Upper lobe of right lung (tissue), 1 donor: ENCODE measurements around the gene IFITM2. TPM values are rescaled to one million over a fixed set of nuclear protein-coding genes. Genes with fewer than 3 reads are reported as not detected.
"Not testable (repeated sequence)": the region's sequence is repeated elsewhere in the genome, so short reads cannot be mapped to it uniquely, and the experiment has no call there.

ENCODE experiments used
- ATAC-seq: fragments of 200-7000 bp; cut with Tn5 transposase; one replicate; pipeline ENCODE4 v1.9.1; 2020; ENCODE audit warnings: mild to moderate bottlenecking, moderate library complexity
- DNase-seq: peaks from one replicate; pipeline ENCODE4 v3.0.0-alpha.2; 2020
- H3K27ac ChIP-seq: fragments of 200-600 bp; one replicate; pipeline ENCODE4 v1.8.0; 2022
- H3K27me3 ChIP-seq: fragments of 200-600 bp; one replicate; pipeline ENCODE4 v1.8.0; 2022; ENCODE audit warnings: mild to moderate bottlenecking
- H3K36me3 ChIP-seq: fragments of 200-600 bp; one replicate; pipeline ENCODE4 v1.8.0; 2022
- H3K4me1 ChIP-seq: fragments of 200-600 bp; one replicate; pipeline ENCODE4 v1.8.0; 2022
- H3K4me3 ChIP-seq: fragments of 200-600 bp; one replicate; pipeline ENCODE4 v1.8.0; 2022; ENCODE audit warnings: mild to moderate bottlenecking
- H3K9me3 ChIP-seq: fragments of 200-600 bp; one replicate; pipeline ENCODE4 v1.8.0; 2022
- intact Hi-C: fragments of 100-400 bp; cut with DNase I; formaldehyde crosslinking; loops from one replicate; pipeline ENCODE4 v1.11.0; 2022
- total RNA-seq: library from RNA; stranded (reverse); fragmentation: NEBNext Ultra II Directional; extraction: Animal tissue kit (Norgen Biotek cat#: 25700); gene quantifications from one replicate; pipeline ENCODE4 v1.2.1, GENCODE V29; 2021
- TF ChIP-seq, protein P1 (sequence below): fragments of 200-600 bp; IDR thresholded peaks from one replicate; pipeline ENCODE4 v1.8.0; 2022; ENCODE audit warnings: antibody characterized with exemption
- donor health status: DM: no; HTN: yes; CAD: no; lungs with severe emphysema.

IFITM2 gene
- total RNA-seq, 1 donor from 2014 or later = 521 TPM

DNA sequence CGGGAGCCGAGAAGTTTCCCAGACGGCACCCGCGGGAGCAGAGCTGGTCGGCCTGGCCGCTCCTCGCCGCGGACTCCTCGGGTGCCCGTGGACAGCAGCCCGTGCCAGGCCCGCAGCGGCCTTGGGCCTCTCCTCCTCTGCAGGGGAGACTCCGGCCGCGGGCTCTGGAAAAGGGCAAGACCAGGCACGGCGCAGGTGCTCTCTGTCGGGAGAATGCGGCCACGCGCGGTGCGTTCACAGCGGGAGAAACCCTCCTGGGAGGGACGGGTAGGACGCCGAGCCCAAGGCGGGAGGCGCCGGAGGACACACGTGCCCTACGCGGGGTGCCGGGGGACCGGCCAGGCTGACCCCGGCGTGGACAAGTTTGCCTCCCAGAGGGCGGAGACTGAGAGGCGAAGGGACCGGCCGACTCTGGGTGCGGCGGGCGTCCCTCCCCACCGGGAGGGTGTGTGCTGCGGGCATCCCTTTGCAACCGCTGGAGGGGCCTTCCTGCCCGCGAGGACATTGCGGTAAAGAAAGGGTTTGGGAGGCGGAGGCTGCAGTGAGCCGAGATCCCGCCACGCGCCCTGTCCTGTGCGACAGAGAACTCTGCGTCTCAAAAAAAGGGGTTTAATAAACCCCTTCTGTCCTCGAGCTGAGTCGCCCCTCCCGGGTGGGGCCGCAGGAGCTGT, 8.6 kb downstream of the IFITM2 start:
- no peaks in the 10 kb centered on the region for H3K27me3 ChIP-seq
- H3K9me3 ChIP-seq = no peaks in the 10 kb centered on the region
- ATAC-seq (no peak), DNase-seq (peak; percentile 72)
- H3K27ac ChIP-seq = peak overlapping the region; percentile 89
- H3K4me1 ChIP-seq = peaks cover 29% of the 10 kb centered on the region
- H3K4me3 ChIP-seq = peak overlapping the region; percentile 62
- TF ChIP-seq, protein P1, sequence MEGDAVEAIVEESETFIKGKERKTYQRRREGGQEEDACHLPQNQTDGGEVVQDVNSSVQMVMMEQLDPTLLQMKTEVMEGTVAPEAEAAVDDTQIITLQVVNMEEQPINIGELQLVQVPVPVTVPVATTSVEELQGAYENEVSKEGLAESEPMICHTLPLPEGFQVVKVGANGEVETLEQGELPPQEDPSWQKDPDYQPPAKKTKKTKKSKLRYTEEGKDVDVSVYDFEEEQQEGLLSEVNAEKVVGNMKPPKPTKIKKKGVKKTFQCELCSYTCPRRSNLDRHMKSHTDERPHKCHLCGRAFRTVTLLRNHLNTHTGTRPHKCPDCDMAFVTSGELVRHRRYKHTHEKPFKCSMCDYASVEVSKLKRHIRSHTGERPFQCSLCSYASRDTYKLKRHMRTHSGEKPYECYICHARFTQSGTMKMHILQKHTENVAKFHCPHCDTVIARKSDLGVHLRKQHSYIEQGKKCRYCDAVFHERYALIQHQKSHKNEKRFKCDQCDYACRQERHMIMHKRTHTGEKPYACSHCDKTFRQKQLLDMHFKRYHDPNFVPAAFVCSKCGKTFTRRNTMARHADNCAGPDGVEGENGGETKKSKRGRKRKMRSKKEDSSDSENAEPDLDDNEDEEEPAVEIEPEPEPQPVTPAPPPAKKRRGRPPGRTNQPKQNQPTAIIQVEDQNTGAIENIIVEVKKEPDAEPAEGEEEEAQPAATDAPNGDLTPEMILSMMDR = no peak
- no peaks in the 10 kb centered on the region for H3K36me3 ChIP-seq
- intact Hi-C loops = no loop called here

DNA sequence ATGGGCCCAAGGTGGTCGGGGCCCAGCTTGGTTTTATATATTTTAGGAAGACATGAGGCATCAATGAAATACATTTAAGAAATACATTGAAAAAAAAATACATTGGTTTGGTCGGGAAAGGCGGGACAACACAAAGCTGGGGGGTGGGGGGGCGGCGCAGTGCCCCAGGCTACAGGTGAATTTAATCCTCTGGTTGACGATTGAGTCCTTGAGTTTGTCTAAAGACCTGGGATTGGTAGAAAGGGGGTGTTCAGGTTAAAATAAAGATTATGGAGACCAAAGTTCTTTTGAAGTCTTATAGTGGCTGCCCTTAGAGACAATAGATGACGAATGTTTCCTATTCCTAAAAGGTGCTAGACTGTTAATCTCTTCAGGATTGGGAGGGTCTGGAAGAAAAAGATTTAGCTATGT, 9.3 kb downstream of the IFITM2 start:
- DNase-seq (no peak), ATAC-seq (no peak)
- H3K4me1 ChIP-seq = peaks cover 26% of the 10 kb centered on the region
- H3K4me3 ChIP-seq = peak overlapping the region; percentile 62
- H3K27ac ChIP-seq = peak overlapping the region; percentile 47
- no peaks in the 10 kb centered on the region for H3K36me3 ChIP-seq
- intact Hi-C loops = no loop called here
- TF ChIP-seq, protein P1 = no peak
- H3K27me3 ChIP-seq = no peaks in the 10 kb centered on the region
- H3K9me3 ChIP-seq = no peaks in the 10 kb centered on the region

DNA sequence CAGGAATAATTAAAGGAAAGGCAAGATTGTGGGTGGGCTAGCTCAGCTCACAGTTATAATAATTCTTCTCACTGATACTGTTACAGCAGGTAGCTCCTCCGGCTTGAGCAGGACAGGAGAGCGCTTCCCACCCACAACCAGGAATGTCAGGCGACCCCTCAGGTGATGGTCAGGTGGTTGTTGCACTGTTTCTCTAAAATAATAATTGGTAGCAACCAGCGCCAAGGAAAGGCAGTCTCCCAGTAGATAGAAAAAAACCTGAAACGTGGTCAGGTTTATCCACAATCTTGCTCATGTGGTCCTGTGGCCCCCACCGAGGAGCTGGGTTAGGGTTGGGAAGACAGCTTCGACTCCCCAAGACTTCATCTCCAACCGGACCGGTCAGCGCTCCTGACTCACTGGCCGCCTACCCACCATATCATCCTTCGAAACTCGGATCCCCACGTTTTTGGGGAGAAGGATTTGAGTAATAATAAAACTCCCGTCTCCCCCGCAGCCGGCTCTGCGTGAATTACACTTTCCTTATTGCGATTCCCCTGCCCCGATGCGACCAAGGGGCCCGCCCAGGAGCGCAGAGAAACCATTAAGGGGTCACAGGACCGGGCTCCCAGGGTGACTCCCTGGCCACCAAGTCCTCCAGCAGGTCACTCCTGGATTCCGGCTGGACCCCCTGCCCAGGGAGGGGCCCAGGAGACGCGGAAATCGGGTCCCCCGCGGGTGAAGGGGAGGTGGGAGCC, 10.2 kb downstream of the IFITM2 start:
- peak; percentile 51 for DNase-seq
- H3K36me3 ChIP-seq, H3K27me3 ChIP-seq, intact Hi-C loops, H3K9me3 ChIP-seq, ATAC-seq: not testable (repeated sequence)
- Histone ChIP-seq H3K27ac (peak overlapping the region; percentile 47), H3K4me1 (peaks cover 23% of the 10 kb centered on the region), H3K4me3 (peak overlapping the region; percentile 62)

DNA sequence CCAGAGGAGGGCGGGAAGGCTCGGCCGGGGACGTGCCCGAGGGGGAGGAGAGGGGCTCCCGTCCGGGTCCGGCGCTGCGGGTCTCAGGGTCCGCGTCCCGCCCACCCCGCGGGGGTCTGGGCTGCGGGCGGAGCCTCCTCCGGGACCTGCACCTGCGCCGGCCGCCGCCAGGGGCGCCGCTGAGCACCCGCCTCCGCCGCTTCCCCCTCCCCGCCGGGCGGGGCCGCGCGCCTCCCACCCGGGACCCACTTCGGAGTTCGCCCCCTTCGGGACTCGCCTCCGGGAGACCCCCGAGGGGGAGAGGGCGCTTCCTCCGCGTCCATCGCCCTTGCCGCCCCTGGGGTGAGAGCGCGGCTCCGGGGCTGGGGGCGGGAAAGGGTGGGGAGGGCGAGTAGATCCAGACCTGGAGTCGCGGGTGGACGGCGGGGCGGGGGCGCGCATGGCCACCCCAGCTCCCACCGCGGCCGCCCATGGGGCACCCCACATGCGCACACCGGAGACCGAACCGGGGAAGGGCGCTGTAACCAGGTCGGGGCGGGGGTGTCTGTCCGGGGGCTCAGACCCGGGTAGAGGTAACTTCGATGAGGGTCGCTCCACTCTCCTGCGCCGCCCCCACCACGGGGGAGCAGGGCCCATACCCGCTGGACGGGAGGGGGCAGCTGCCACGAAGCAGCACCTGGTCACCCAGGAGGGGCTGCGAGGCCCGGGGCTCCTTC, 10.9 kb downstream of the IFITM2 start:
- DNase-seq = peak; percentile 65
- H3K9me3 ChIP-seq, H3K27me3 ChIP-seq, intact Hi-C loops, H3K36me3 ChIP-seq: not testable (repeated sequence)
- H3K4me1 ChIP-seq = peaks cover 16% of the 10 kb centered on the region
- ATAC-seq = peak; percentile 83
- peak overlapping the region; percentile 89 for H3K27ac ChIP-seq
- peak overlapping the region; percentile 92 for H3K4me3 ChIP-seq

DNA sequence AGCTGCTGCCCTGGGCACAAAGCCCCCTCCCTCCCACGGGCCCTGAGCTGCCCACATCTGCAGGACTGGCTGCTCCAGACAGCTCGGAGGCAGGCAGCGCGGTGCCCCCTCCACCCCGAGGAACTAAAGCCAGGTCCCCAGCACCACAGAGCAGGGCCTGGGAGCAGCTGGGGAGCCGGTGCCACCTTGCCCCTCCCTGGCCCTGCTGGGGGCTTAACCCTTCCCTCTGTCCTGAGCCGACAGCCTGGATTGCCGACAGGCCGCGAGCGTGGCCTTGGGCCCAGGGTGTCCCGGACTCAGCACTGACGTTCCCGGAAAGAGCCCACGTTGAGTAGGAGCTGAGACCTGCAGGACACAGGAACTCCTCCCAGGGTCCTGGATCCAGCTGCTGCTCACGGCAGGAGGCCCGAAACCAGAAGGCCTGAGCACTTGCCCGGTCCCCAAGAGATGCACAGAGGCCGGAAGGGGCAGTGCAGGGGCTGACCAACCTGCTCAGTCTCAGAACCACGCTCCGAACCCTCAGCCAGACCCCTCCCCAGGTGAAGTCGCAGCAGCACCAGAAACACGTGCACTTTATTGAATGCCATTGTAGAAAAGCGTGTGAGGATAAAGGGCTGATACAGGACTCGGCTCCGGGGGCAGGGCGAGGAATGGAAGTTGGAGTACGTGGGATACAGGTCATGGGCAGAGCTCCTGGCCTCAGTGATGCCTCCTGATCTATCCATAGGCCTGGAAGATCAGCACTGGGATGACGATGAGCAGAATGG, 11.7 kb downstream of the IFITM2 start:
- peak; percentile 56 for ATAC-seq
- Histone ChIP-seq H3K4me3 (peak overlapping the region; percentile 92), H3K4me1 (peaks cover 18% of the 10 kb centered on the region), H3K27ac (peak overlapping the region; percentile 89)
- H3K9me3 ChIP-seq, H3K36me3 ChIP-seq, intact Hi-C loops, H3K27me3 ChIP-seq: not testable (repeated sequence)
- peak; percentile 74 for DNase-seq

DNA sequence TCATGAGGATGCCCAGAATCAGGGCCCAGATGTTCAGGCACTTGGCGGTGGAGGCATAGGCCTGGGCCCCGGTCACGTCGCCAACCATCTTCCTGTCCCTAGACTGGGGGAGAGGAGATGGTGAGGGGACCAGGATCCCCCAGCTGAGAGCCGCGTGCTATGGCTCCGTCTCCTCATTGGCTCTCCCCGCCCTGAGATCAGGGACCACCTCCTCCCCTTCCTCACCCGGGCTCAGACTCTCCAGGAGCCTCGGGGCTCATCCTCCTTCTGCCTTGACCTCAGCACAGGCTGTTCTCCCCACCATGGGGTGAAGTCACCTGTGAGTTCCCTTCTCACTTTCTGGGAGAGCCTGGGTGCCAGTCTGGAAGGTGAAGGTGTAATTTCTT, 12.3 kb downstream of the IFITM2 start:
- intact Hi-C loops, H3K36me3 ChIP-seq, H3K9me3 ChIP-seq, H3K27me3 ChIP-seq: not testable (repeated sequence)
- ATAC-seq = peak; percentile 3
- H3K27ac ChIP-seq = peak overlapping the region; percentile 89
- peak overlapping the region; percentile 92 for H3K4me3 ChIP-seq
- DNase-seq = peak; percentile 54
- peaks cover 23% of the 10 kb centered on the region for H3K4me1 ChIP-seq

DNA sequence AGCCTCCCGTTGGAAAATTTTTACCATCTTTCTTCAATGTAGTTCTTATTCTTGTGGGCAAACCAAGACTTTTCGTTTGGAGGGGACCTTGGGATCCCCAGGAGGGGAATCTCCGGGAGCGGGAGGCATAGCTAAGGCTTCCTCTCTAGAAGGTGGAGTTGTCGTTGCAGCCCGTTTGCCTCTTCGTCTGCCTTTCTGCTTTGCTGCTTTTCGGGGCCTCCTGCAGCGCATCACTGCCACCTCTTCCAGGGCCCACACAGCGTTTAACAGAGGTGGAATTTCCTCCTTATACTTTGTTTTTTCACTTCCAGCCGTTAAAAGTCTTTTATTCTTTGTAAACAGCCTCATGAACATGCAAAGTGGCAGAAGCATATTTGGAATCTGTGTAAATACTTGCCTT, 16.5 kb downstream of the IFITM2 start:
- ATAC-seq (no peak), DNase-seq (no peak)
- TF ChIP-seq, protein P1 = no peak

DNA sequence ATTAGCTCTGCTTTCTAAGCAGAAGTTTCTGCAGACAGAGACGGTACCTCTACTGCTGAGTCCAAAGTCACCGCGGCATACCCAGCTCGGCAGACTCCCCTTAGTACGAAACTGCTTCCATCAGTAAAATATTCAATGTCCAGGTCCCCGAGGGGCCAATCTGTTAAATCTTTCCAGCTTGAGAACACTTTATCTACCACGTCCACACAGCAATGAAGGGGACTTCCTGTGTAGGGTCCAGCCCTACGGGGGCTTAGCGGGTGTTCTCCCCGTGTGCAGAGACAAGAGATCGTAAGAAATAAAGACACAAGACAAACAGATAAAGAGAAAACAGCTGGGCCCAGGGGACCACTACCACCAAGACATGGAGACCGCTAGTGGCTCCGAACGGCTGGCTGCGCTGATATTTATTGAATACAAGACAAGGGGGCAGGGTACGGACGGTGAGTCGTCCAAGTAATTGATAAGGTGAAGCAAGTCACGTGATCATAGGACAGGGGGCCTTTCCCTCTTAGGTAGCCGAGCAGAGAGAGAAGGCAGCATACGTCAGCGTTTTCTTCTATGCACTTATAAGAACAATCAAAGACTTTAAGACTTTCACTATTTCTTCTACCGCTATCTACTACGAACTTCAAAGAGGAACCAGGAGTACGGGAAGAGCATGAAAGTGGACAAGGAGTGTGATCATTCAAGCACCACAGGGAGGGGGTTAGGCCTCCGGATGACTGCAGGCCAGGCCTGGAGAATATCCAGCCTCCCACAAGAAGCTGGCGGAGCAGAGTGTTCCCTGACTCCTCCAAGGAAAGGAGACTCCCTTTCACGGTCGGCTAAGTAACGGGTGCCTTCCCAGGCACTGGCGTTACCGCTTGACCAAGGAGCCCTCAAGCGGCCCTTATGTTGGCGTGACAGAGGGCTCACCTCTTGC, 17.2 kb downstream of the IFITM2 start:
- ATAC-seq, H3K4me3 ChIP-seq, H3K9me3 ChIP-seq, H3K36me3 ChIP-seq, H3K27me3 ChIP-seq, intact Hi-C loops: not testable (repeated sequence)
- Histone ChIP-seq H3K4me1 (peaks cover 43% of the 10 kb centered on the region), H3K27ac (peak overlapping the region; percentile 87)
- DNase-seq = peak; percentile 63

More for the DNA sequence above, 16.5 kb downstream of the IFITM2 start:
- Histone ChIP-seq H3K27ac (peak overlapping the region; percentile 75), H3K4me1 (peaks cover 43% of the 10 kb centered on the region), H3K4me3 (no peak overlapping the region), H3K36me3 (no peaks in the 10 kb centered on the region), H3K27me3 (no peaks in the 10 kb centered on the region), H3K9me3 (no peaks in the 10 kb centered on the region)
- intact Hi-C loops = no loop called here
